Islet of Langerhans (tissue), 1 donor: Measurements from ENCODE around the gene SLC29A1.
"Not testable (repeated sequence)": the region's sequence is repeated elsewhere in the genome, so short reads cannot be mapped to it uniquely, and the experiment has no call there.

ENCODE experiments used
- FAIRE-seq: peaks from one replicate; lab custom pipeline; 2011; peaks lifted over from hg19 to GRCh38; lab: Jason Lieb, UNC

The SLC29A1 gene

GRCh38 chr6:44222486-44223318, 693 bp upstream of the SLC29A1 start:
- FAIRE-seq, result no peak

DNA sequence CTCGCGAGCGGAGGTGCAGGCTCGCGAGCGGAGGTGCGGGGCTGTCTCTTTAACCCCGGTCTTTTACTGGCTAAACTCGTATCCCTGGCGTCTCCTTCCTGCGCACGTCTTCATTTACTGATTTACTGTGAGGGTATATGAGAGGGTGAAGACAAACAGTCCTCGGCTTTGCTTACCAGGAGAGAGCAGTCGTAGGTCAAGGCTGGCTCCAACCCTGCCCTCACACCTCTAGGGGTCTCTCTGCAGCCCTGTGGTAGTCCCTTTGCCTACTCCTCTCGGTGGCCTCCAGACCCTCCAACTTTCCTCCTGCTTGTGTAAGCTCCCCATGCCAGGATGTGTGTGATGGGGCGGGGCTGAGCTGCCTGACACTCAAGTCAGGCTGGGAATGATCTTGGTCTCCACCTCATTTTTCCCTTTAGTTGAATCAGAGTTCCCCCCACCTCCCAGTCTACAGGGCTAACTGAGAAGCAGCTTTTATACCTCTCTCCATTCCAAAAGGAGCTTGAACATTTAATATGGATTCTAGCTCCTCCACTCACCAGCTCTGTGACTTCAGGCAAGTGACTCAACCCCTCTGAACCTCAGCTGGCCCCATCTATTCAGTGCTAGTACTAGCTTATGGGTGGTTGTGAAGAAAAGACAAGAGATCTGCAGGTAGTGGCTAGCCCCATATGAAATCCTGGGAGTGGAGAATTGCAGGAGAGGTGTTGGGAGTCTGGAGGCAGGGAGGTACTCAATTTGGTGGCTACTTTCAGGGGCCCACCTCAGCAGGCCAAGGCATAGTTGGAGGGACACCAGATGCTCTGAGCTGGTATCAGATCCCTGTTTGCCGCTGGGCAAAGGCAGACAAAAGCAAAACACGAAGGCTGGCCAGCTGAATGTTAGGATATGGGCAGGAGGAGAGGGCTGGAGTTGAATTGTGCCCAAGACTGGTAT, 902 bp downstream of the SLC29A1 start:
- no peak for FAIRE-seq

- no peak for FAIRE-seq
Measured at GRCh38 chr6:44224965-44225305, 1.5 kb downstream of the SLC29A1 start.

DNA sequence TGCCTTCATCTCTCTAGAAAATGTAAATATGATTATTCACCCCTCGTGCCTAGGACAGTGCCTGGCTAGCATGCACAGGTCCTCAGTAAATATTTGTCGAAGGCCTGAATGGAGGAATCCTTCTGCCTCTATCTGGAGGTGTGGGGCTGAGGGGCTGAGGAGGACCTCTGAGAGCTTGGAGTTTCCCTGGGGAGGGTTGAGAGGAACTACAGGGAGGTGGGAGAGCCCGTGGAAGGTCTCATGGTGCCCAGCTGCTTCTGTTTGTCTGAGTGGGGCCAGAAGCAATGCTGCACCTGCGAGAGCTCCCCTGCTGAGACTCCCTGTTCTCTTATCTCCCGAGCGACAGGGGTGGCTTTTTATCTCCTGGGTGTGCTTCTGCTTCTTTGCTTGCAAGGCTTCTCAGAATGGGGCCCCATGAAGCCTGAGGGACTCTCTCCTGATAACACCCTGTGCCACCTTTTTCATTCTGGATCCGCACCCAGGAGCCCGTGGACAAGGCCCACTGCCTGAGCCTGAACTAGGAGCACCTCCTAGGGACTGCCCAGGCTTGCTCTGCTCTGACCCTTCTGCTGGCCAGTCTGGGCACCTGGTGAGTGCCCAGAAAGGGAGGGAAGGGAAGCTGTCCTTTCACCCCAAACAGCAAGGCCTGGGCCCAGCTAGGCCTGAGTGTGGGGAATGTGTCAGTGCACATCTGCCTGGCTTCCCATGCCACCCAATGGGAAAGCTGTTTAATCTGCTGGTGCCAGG, 2.4 kb downstream of the SLC29A1 start:
- FAIRE-seq, result no peak

GRCh38 chr6:44226368-44227147, 3.2 kb downstream of the SLC29A1 start:
- no peak for FAIRE-seq

DNA sequence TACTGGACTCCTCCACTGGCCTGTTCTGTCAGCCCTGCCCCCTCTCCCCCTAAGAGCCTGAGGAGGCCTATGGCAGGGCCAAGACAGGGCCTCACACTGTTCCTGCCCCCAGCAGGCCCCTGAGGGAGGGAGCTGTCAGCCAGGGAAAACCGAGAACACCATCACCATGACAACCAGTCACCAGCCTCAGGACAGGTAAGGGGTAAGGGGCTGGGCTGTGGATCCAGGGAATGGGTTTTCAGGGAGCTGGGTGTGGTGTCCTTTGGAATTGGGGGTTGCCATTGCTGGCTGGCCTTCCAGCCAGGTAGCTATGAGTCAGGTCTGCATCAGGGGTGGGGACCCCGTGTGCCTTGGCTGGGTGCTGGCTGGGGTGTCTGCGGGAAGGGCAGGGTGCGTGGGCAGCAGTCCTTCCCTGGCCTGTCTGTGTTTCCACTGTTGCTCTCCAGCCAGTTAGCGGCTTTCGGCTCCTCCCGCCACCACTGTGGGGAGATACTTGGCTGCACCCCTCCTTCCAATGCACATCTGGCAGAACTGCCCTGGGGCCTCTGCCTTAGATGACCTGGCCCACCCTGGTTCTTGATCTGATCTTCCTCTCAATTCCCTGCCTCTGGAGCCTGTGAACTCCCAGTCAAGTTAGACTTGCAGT, 3.9 kb downstream of the SLC29A1 start:
- no peak for FAIRE-seq

DNA sequence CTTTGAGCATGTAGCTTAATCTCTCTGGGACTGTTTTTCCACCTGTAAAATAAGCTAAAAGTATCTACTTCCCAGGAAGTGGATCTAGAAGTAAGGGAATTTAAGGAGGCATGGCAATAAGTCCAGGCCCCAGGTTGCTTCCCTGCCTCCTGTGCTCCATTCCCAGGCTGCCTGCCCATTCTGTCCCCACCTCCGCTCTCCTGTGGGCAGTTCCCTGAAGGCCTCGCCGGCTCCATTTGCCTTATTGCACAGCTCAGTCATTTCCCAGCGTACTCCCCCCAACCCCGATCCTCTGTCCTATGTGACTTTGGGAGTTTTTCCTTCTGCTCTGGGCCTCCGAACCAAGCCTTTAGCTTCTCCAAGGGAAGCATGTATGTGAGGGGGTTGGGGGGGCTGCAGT, 4.6 kb downstream of the SLC29A1 start:
- no peak for FAIRE-seq

DNA sequence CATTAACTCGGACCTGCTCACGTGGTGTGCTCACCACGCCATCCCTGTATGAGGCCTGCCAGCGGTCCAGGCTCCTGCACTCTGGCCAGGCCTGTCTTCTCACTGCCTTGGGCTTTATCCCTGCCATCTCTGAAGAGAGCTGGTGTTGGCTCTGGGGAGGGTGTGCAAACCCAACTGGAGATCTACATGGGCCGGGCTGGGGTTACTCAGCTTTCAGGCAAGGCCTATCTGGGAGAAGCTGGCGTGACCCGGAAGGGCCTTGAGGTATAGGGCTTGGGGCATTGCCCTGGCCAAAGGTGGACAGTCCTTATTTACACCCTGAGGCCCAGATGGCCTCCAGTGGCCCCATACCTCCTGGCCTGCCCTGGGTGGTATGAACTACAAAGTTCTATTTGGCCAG, 5.0 kb downstream of the SLC29A1 start:
- FAIRE-seq, result no peak

- no peak for FAIRE-seq
Measured at GRCh38 chr6:44228836-44229235, 5.4 kb downstream of the SLC29A1 start.

DNA sequence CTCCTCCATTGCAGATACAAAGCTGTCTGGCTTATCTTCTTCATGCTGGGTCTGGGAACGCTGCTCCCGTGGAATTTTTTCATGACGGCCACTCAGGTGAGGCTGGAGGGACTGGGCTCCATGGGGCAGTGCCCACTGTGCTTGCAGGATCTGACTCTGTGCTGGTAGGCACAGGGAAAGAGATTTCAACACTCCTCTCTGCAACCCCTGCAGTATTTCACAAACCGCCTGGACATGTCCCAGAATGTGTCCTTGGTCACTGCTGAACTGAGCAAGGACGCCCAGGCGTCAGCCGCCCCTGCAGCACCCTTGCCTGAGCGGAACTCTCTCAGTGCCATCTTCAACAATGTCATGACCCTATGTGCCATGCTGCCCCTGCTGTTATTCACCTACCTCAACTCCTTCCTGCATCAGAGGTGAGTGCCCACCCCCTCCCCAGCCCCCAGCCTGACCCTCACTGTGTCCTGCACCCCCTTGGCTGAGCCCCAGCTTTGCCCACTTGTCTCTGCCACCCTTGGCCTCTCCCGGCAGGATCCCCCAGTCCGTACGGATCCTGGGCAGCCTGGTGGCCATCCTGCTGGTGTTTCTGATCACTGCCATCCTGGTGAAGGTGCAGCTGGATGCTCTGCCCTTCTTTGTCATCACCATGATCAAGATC, 6.1 kb downstream of the SLC29A1 start:
- FAIRE-seq, result no peak

DNA sequence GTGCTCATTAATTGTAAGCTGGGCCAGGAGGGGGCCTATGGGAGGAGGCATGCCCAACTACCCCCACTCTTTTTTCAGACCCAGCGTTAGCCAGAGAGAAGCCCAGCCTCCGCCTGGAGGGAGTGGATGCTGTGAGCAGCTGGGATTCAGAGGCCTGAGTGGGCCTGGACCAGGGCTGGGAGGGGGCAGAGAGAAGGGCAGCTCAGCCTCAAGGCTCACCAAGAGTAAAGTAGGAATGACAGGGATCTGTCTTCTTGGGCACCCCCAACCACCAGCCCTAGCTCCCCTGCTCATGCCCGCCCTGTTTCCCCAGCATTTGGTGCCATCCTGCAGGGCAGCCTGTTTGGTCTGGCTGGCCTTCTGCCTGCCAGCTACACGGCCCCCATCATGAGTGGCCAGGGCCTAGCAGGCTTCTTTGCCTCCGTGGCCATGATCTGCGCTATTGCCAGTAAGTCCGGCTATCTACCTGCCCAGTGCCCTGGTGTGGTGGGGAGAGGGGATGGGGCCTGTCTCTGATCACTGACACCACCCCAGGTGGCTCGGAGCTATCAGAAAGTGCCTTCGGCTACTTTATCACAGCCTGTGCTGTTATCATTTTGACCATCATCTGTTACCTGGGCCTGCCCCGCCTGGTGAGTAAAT, 6.8 kb downstream of the SLC29A1 start:
- FAIRE-seq, result no peak

DNA sequence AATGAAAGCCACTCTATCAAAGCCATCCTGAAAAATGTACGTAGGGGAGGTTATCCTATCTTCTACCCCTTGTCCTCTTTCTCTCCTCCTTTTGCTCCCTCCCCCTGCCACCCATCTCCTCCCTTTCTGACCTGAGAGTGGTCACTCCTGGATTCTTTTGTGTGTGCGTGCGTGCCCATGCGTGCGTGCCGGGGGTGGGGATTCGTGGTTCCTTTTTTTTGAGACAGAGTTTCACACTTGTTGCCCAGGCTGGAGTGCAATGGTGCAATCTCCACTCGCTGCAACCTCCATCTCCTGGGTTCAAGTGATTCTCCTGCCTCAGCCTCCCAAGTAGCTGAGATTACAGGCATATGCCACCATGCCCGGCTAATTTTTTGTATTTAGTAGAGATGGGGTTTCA, 8.0 kb downstream of the SLC29A1 start:
- not testable (repeated sequence) for FAIRE-seq

DNA sequence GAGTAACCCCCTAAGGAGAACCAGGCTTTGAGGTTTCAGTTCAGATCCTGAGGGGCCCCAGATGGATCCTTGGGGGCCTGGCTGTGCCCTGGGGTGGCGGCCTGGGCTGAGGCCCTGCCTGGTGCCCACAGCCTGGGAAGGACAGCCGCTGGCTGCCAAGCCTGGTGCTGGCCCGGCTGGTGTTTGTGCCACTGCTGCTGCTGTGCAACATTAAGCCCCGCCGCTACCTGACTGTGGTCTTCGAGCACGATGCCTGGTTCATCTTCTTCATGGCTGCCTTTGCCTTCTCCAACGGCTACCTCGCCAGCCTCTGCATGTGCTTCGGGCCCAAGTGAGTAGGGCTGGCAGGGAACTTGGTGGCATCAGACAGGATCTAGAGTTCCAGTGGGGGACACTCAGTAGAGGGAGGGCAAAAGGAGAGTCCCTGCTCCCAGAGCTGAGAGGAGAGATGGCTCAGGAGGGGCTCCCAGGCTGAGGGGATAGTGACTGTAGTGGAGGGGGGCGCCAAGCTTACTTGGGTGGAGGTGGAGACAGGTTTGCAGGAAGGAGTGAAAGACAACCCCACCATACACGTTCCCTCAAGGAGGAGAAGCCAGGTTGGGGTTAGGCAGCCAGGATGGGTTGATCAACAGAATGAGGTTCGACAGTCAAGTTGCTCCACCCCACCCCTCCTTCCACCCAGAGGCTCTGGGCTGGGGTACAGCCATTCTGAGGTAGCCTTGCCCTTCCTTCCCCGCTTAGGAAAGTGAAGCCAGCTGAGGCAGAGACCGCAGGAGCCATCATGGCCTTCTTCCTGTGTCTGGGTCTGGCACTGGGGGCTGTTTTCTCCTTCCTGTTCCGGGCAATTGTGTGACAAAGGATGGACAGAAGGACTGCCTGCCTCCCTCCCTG, 9.5 kb downstream of the SLC29A1 start:
- no peak for FAIRE-seq

DNA sequence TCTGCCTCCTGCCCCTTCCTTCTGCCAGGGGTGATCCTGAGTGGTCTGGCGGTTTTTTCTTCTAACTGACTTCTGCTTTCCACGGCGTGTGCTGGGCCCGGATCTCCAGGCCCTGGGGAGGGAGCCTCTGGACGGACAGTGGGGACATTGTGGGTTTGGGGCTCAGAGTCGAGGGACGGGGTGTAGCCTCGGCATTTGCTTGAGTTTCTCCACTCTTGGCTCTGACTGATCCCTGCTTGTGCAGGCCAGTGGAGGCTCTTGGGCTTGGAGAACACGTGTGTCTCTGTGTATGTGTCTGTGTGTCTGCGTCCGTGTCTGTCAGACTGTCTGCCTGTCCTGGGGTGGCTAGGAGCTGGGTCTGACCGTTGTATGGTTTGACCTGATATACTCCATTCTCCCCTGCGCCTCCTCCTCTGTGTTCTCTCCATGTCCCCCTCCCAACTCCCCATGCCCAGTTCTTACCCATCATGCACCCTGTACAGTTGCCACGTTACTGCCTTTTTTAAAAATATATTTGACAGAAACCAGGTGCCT, 10.2 kb downstream of the SLC29A1 start:
- no peak for FAIRE-seq

DNA sequence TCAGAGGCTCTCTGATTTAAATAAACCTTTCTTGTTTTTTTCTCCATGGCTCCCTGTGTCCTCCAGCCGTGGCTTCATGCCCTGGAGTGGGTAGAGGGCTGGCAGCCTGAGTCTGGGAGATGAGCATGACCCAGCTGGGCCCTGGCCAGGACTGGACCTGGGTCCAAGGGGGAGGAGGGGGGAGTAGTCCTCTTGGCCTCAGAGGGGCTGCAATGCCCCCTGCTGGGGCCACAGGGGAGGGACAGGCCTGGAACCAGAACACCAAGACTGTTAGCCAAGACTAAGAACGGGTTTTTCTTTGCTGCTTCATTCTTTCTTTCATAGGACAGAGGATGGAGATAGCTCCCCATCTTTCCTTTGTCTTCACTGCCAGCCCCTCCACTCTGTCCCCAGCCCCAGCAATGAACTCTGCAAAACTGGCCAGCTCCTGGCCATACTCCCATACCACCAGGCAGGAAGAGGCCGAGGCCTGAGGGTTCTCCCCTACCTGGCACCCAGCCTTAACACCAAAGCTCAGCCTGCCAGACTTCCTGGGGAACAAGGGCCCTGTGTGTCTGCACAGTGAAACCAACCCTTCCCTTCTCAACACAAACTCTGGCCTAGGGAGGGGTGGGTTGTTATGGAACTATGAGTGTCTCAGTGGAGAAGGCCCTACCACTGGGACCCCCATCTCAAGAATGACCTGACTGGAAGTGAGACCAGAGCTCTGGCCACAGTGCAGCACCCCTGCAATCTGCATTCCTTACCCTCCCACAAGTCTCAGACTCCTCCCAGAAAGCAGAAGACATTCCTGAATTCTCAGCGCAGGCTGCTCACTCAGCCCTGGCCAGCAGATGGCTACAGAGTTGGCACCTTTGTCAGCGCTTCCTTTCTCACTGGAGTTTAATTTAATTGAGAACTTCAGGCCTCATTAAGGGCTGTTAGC, 11.0 kb downstream of the SLC29A1 start:
- FAIRE-seq, result no peak

- FAIRE-seq, result no peak
Measured at GRCh38 chr6:44235269-44235668, 11.9 kb downstream of the SLC29A1 start.

GRCh38 chr6:44235891-44236516, 12.6 kb downstream of the SLC29A1 start:
- FAIRE-seq, result no peak
